Activated CD4-positive, alpha-beta T cell treated with anti-CD3 and anti-CD28 coated beads, Interleukin-2, Interleukin-6, amounts not matched to agents 100 ng/mL and 50 ng/mL, durations not matched to agents 16 hours and 8 hours (primary cell): Measurements from ENCODE around the gene ZNF107.

ENCODE experiments used
- DNase-seq: peaks from one replicate; pipeline ENCODE4 v3.0.0-alpha.2; 2020

Gene ZNF107

DNA sequence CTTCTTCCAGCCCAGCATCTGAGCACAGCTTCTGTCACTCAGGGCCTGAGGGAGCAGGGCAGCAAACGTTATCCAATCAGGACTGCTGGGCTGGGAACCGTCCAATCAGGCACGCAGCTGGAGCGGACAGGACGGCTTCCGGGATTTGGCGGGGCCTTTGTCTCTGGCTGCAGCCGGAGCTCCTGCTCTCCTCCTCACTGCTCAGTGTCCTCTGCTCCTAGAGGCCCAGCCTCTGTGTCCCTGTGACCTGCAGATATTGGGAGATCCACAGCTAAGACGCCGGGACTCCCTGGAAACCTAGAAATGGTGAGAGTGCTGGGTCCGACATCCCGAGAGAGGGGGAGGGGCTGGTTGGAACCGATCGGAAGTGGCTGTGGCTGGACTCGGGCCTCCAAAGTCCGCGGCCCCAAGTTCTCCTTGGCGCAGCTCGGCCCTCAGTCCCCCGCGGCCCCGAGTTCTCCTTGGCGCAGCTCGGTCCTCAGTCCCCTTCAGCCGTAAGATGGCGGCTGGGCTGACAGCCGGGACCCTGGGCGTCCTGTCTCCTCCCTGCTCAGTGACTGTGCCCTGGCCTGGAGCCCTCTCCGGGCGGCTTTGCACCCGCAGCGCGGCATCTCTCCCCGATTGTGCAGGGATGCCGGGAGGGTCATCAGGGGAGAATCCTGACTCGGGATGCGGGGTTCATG is at the start of gene ZNF107:
ZNF107 (plus strand) TSS at position 154 of the 683 bp plus-strand sequence; CDS start at position 304, 150 bp downstream.
- peak; percentile 93 for DNase-seq

DNA sequence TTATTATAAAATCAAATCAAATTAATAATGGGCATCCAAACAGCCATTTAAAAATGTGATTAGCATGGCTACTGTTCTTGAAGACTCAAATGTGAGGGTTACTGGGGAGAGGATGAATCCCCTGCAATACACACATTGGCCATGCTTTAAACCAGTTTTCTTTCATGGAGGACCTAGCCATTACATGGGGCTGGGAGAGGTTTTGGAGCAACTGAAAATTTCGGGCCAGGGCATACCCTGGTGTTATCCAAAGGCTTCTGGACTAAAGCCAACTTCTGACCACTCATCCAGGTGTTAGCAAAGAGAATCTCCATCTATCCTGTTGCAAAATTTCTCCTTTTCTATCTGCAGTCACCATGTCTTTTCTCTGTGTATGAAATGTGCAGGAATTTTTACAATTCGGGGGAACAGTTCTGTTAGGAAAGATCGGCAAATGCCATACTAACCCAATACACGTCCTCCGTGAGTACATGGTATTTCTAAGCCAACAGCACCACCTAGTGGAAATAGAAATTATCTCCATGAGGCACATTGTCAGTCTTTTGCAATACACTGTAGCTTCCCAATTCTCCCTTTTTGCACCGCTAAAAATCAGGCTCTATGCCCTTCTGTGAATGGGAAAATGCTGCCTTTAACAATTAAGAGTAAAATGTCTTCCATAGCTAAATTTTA is 47.0 kb upstream of the ZNF107 start:
- peak; percentile 45 for DNase-seq

DNA sequence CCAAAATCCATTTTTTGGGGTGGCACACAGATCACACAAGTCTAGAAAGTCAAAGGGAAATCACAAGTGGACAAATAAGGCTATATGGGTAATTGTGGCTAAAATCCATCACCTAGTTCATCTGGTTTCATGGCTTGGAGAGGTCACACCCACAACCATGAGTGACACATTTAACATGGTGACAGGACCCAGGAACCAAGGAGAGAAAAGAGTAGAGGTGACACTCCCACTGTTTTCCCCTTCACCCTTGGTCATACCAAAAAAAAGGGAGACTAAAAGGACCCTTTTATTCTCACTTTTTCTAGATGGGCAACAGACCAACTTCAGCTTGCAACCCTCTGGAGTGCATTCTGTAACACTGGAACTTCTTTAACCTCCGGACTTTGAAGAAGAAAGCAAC is 46.2 kb upstream of the ZNF107 start:
- DNase-seq: no peak

DNA sequence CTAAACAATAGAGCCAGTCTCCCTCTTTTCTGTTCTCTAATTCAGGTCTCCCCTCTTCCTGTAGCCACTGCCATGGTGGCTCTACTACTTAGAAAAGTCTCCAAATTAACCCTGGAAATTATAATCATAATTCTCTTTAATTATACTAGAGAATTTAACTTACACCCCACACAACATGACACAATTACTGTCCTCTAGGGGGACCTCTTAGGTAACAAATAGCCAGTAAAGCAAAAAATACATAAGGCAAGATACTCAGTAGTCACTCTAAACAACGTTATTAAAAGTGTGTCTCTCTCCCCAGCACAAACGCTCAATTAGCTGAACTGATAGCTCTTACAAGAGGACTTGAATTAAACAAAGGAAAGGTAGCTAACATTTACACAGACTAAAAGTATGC is 44.3 kb upstream of the ZNF107 start:
- DNase-seq: no peak

DNA sequence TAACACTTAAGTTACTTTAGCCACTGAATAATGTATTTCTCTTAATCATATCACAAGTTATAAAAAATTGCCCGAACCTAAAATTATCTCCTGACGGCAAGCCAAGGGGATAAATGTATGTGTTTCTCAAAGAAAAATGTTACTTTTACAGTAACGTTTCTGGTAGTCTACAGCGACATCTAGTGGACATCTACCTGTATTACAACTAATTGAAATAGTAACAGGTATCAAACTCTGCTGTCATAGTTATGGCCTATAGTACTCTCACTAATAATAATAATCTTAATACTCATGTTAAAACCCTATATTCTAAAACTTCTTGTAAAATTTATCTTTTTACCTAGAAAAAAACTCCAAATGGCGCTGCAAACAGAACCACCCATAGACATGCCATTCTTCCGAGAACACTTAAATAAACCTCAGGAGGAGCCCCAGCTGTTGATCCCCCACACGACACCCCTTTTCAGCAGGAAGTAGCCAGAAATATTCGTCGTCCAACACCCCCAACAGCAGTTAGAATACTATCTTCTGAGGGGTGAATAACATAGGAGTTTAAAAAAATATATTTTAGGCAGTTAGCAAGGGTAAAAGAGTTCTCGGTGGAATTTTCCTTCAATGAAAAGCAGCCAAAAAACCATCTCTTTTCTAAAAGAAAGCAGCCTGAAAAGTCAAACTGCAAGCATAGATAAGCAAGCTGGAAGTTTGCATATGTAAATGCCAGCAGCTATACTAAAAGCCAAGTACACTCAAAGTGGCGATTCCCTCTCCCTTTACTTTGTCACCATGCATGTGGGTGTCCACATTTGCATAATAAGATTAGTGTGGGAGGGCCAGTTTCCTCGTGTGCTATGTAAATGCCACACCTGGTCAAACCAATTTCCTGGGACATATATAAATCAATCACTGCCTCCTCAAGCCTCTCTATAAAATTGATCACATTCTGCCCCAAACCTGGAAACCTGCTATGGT is 40.5 kb upstream of the ZNF107 start:
- DNase-seq: peak; percentile 12

DNA sequence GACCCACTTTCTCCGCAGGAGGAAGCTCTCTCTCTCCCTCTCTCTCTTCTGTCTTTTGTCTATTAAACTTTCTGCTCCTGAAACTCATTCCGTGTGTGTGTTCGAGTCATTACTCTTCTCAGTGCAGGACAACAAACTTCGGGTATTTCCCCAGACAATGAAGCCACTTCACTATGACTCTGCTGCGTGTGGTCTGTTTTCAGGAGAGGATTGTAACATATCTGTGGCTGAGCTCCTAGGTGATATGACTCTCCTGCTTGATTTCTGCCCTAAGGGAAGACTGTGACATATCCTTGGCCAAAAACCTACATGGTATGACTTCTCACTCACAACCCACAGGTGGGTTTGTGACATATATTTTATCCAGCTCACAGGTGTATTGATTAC is 39.9 kb upstream of the ZNF107 start:
- DNase-seq: no peak

DNA sequence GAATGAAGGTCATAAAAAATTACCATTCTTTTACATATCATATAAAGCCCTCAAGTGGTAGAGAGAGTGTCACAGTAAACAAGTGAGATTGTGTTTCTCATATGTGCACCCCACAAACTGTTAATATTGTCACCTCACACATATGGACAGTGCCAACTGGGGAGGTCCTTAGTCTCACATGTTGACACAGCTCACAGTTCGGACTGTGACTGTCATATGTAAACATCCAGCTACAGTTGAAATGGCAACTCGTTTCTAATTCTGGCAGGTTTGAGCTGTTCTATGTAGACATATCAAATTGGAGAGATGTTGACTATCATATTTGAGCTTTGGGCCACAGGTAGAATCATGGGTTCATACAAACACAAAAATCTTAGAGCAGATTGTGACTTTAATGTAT is 39.4 kb upstream of the ZNF107 start:
- DNase-seq: no peak

DNA sequence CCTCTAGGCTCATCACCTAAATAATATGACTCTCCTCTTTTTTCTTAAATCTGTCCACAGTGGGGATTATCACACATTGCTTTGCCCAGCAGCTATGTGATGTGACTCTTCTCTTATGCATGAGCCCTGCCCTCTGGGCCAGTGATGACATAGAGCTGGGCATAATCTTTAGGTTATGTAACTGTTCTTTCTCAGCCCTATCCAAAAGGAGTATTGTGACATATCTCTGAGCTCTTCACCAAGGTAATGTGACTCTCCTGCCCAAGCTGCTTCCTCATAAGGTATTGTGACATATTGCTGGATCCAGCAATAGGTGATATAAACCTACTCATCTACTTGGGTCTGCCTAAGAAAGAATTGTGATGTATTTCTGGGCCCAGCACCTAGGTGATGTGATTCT is 37.7 kb upstream of the ZNF107 start:
- no peak for DNase-seq

DNA sequence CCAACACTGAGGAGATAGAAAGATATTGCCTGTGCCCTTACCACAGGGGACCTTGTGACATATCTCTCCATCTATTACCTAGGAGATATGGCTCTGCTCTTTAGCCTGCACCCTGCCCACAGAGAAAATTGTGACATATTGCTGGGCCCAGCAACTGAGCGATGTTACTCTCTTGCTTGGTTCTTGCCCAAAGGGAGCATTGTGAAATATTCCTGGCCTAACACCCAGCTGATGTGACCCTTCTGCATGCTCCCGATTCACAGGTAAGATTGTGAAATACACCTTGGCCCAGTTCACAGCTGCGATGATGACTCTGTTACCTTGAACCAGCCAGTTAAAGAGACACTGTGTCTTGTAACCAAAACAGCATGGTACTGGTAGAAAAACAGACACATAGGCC is 37.2 kb upstream of the ZNF107 start:
- no peak for DNase-seq

DNA sequence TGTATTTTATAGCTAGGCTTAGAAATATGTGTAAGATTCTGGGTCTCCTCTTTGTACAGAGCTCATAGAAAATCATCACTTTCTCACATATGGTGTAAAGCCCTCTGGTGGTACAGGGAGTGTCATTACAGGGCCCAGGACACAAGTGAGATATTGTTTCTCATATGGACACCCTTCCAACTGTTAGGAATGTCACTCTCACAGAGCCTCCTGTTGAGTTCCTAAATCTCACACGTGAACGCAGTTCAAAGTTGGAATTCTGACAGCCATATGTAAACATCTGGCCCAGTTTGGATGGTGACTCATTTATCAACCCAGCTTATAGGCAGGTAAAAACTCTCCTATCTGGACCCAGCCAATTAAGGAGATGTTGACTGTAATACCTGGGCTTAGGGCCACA is 35.4 kb upstream of the ZNF107 start:
- peak; percentile 11 for DNase-seq

DNA sequence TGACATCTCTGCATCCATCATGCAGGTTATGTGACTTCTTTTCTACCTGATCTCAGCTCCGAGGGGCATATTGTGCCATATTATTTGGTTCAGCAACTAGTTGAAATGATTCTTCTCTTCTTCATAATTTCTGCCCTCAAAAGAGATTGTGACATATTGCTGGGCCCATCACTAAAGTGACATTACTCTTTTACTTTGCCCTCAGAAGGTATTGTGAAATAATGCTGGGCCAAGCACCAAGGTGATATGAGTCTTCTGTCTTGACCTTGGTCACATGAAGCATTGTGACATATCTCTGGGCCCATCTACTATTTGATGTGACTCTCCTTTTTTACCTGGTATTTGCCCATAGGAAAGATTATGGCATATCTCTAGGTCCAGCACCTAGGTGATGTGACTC is 33.9 kb upstream of the ZNF107 start:
- DNase-seq: no peak

DNA sequence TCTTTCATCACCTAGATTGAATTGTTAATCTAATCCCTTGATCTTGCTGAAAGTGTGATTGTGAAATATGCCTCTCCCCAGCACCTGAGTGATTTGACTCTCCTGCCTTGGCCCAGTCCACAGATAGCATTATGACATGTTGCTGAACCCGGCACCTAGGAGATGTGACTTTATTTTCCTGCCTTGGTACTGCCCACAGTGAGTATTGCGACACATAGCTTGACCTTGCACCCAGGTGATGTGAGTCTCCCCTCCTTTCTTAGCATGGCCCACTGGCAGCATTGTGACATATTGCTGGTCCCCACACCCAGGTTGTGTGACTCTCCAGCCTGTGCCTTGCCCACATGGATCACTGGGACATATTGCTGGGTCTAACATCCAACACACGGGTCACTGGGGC is 32.5 kb upstream of the ZNF107 start:
- DNase-seq: no peak

DNA sequence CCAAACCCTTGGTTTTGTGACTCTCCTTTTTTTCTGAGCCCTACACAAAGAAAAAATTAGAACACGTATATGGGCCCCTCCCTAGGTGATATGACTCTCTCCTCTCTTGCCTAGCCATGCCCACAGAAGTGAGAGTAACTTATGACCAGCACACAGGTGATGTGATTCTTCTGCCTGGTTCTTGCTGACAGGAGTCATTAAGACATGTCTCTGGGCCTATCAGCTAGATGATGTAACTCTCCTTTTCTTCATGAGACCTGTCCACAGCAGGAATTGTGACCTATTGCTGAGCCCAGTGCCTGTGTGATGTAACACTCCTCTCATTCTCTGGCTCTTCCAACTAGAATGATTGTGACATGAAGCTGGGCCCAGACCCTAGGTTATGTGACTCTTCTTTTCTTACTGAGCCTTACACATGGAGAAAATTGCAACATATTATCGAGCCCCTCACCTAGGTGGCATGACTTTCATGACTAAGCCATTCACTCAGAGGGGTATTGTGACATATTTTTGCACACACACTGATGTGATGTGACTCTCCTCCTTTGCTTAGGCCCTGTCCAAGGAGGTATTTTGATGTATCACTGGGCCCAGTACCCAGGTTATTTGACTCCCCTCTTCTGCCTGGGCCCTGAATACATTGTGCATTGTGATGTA is 31.4 kb upstream of the ZNF107 start:
- DNase-seq: no peak

DNA sequence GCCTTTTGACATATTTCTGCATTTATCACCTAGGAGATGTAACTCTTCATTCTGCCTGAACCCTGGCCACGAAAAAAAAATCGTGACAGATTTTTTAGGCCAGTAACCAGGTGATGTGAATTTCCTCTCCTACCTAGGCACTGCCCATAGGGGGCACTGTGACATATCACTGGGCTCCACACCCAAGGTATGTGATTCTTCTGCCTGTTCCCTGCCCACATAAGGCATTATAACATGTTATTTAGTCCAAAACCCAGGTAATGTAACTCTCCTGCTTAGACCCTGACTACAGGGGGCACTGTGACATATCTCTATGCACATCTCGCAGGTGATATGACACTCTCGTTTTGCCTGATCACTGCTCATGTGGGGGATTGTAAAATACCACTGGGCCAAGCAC is 29.5 kb upstream of the ZNF107 start:
- no peak for DNase-seq

DNA sequence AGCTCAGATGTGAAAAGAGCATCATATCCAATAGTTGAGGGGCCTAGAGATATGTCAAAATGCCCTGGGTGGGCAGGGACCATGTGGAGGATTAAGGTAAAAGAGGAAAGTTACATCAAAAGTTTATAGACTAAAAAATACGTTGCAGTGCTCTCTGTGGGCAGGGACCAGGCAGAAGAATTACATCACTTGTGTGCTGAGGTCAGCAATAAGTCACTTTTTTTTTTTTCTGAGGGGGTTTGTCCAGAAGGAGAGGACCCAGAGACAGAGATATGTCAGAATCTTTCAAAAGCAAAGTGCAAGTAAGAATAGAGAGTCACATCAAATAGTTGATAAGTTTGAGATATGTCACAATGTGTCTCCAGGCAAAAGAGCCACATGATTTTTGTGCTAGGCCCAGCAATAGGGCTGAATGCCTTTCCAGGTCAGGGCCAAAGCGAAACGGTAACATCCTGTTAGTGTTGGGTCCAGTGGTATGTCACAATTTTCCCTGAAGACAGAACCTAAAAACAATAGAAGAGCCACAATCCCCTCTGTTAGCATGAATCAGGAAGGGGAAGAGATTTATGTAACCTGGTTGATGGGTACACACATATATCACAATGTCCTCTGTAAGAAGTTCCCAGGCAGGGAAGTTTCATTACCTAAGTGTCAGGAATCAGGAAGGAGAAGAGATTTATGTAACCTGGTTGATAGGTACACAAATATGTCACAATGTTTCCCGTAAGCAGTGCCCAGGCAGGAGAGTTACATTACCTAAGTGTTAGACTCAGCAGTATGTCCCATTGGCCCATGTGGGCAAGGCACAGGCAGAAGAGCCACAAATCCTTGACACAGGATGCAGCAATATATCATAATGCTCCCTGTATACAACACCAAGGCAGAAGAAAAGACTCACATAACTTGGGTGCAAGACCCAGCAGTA is 28.1 kb upstream of the ZNF107 start:
- no peak for DNase-seq

DNA sequence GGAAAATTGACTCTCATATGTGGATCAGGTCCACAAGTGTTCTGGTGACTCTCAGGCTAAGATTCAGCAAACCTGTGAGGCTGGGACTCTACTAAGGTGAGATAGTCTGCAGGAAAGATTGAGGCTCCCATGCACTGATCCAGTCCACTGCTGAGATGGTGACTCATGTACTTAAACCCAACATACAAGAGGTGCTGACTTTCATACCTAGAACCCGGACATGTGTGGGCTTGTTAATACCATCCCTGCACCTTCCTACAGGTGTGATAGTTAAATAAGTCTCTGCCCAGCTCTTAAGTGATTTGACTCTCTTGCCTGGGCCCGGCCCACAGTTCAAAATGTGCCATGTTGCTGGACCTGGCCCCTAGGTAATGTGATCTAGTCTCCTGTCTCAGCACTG is 27.1 kb upstream of the ZNF107 start:
- DNase-seq: no peak

DNA sequence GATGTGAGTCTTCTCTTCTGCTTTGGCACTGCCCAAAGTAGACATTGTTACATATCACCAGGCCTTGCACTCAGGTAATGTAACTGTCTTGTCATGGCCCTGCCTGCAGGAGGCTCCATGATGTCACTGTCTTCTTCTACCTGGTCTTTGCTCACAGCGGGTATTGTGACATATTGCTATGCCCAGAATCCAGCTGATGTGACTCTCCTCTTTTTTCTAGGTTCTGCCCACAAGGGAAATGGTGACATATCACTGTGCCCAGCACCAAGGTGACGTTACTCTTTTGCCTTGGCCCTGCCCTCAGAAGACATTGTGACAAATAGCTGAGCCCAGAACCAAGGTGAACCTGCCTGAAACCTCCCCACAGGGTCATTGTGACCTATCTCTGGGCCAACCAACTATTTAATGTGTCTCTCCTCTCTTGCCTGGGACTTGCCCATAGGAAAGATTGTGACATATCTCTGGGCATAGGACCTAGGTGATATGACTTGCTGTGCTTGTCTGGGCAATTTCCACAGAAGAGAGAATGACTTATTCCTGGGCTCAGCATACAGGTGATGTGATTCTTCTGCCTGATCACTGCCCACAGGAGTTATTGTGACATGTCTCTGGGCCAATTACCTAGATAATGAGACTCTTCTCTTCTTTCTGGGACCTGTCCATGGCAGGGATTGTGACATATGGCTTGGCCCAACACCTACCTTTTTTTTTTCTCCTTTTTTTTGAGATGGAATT is 26.5 kb upstream of the ZNF107 start:
- DNase-seq: no peak

DNA sequence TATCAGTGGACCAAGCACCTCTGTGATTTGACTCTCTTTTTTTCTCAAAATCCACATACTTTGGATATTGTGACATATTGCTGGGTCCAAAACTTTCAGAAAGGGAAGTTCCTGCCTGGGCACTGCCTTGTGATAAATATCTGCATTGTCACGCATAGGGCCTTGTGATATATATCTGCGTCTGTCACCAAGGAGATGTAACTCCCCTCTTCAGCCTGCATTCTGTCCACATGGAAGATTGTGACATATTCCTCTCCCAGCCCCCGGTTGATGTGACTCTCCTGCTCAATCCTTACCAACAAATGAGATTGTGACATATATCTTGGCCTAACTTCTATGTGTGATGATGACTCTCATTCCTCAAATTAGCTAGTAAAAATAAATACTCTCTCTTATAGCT is 25.4 kb upstream of the ZNF107 start:
- DNase-seq: no peak

DNA sequence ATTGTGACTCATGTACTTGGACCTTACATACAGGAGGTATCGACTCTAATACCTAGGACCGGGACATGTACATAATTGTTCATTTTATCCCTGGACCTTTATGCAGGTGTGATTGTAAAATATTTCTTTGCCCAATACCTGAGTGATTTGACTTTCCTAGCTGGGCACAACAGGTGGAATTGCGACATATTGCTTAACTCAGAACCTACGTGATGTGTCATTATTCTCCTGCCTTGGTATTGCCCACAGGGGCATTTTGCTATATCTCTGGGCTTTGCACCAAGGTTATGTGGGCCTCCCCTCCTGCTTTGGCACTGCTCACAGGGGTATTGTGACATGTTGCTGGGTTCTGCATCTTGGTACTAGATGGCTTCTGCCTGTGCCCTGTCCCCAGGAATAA is 23.9 kb upstream of the ZNF107 start:
- DNase-seq: no peak

DNA sequence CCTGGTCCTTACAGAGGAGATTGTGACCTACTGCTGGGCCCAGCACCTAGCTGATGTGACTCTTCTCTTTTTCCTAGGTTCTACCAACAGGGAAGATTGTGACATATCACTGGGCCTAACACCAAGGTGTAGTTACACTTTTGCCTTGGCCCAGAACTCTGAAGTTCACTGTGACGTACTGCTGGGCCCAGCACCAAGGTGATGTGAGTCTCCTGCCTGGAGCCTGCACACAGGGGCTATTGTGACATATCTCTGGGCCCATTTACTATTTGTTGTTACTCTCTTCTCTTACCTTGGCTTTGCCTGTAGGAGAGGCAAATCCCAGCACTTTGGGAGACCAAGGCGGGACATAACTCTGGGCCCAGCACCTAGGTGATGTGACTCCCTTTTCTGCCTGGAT is 23.1 kb upstream of the ZNF107 start:
- DNase-seq: no peak

DNA sequence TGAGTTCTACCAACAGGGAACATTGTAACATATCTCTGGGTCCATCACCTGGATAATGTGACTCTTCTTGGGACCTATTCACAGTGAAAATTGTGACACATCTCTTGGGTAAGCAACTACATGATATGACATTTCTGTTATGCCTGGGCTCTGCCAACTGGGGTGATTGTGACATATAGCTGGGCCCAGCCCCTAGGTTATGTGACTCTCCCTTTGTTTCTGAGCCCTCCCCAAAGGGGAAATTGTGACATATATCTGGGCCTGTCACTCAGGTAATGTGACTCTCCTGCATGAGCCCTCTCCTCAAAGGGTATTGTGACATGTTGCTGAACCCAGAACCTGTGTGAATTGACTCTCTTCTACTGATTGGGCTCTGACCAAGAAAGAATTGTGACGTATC is 22.4 kb upstream of the ZNF107 start:
- no peak for DNase-seq
